ENCODE data around the gene C3. TPM values are rescaled to one million over a fixed set of nuclear protein-coding genes. Genes with fewer than 3 reads are reported as not detected.
"Not testable (repeated sequence)": the region's sequence is repeated elsewhere in the genome, so short reads cannot be mapped to it uniquely, and the experiment has no call there.

C3 gene
- total RNA-seq, 1 experiment from 2014 or later: 4.0 TPM

- no peak for DNase-seq (ENCODE audit: low read depth)
These were observed 6.4 kb downstream of the C3 start for GRCh38 chr19:6713773-6714692.

- no peak for DNase-seq (ENCODE audit: low read depth)
These were observed 7.5 kb downstream of the C3 start for GRCh38 chr19:6712692-6713670.

- no peak for DNase-seq (ENCODE audit: low read depth)
These were observed 8.2 kb downstream of the C3 start for GRCh38 chr19:6712231-6712630.

- no peak for DNase-seq (ENCODE audit: low read depth)
These were observed 8.8 kb downstream of the C3 start for GRCh38 chr19:6711605-6712004.

DNA sequence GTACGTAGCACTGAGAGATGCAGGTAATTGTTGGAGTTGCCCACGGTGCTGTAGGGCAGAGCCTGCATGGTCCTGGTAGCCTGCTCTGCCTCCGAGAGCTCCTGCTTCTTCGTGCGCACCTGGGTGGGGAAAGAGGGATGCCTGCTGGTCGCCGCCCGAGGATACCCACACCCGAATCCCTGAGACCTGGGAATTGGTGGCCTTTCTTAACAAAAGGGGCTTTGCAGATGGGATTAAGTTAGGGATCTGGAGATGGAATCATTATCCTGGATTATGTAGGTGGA, 9.4 kb downstream of the C3 start:
- DNase-seq (ENCODE audit: low read depth): no peak

- DNase-seq (ENCODE audit: low read depth): no peak
These were observed 10.0 kb downstream of the C3 start for GRCh38 chr19:6710273-6711077.

GRCh38 chr19:6709549-6709948, 10.9 kb downstream of the C3 start:
- no peak for DNase-seq (ENCODE audit: low read depth)

DNA sequence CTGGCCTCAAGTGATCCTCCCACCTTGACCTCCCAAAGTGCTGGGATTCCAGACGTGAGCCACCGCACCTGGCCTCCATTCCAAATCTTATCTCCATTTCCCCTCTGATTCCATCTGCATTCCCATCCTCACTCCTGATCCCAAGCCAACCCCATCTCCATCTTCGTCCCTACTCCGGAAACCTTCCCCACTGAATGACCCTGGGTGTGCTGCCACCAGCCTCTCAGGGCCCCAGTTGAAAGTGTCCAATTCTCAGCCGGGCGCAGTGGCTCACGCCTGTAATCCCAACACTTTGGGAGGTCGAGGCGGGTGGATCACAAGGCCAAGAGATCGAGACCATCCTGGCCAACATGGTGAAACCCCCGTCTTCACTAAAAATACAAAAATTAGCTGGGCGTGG, 11.5 kb downstream of the C3 start:
- DNase-seq (ENCODE audit: low read depth): not testable (repeated sequence)

- DNase-seq (ENCODE audit: low read depth): no peak
These were observed 12.1 kb downstream of the C3 start for GRCh38 chr19:6708346-6708745.

GRCh38 chr19:6707658-6708018, 12.8 kb downstream of the C3 start:
- DNase-seq (ENCODE audit: low read depth): no peak

GRCh38 chr19:6707011-6707657, 13.3 kb downstream of the C3 start:
- no peak for DNase-seq (ENCODE audit: low read depth)

DNA sequence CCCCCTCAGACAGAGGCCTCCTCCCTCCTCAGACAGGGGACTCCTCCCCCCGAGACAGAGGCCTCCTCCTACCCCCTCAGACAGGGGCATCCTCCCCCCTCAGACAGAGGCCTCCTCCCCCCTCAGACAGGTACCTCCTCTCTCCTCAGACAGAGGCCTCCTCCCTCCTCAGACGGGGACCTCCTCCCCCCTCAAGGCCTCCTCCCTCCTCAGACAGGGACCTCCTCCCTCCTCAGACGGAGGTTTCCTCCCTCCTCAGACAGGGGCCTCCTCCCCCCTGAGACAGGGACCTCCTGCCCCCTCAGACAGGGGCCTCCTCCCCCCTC, 13.9 kb downstream of the C3 start:
- no peak for DNase-seq (ENCODE audit: low read depth)

DNA sequence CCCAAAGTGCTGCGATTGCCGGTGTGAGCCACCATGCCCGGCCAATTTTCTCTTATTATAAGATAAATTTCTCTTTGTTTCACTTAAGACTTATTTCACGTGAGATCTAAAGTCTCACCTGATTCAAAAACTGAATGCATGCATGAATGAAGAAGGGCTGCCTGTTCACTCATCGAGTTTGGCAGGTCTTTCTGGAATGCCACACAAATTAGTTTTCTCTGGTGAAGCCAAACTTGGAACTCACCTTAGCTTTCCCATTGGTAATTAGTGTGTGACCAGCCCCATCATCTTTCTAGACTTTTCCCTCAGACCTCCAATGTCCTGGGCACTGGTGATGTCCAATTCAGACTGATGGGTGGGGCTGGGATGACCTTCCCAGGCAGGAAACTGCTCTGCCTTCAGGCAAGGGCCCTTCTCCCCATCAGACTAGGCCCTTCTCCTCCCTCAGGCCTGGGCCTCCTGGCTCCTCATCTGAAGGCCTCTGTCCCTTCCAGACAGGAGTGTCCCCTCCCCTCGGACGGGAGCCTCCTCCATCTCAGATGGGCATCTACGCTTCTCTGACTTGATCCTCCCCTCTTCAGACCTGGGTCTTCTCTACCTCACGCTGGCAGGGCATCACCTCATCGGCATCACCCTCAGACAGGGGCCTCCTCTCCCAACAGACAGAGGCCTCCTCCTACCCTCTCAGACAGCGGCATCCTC, 14.4 kb downstream of the C3 start:
- no peak for DNase-seq (ENCODE audit: low read depth)

DNA sequence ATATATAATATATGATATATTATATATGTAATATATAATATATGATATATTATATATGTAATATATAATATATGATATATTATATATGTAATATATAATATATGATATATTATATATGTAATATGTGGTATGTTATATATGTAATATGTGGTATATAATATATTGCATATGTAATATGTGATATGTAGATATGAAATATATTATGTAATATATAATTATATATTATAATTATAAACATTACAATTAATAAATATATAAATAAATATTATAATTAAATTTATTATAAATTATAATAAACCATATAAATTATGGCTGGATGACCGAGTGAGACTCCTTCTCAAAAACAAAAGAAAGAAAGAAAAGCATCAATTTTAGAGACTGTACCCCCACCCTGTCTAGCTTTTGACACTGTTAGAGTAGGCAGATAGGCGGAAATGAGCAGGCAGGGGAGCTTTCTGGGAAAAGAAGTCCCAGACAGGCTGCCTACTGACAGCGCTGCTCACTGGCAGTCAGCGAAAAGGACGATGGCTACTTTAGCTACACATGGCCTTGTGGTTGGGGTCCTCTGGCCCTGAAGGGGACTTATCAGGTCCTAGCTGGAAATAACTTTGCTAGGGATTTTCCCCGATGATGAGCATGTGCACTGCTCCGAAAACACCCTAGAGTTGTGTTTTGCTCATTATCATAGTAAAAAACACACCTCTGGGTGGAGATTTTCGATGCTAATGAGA, 19.7 kb downstream of the C3 start:
- no peak for DNase-seq (ENCODE audit: low read depth)

DNA sequence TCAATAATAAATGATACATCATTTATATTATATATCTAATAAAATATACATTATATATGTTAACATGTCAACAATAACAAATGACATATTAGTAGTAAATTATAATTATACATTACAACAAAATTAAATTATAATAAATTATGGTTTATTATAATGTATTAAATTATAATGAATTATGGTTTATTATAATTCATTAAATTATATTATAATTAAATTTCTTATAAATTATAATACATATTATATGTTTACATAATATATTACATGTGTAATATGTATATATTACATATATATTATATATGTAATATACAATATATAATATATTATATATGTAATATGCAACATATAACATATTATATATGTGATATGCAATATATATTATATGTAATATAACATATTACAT, 20.5 kb downstream of the C3 start:
- DNase-seq (ENCODE audit: low read depth): no peak

GRCh38 chr19:6697291-6697690, 23.2 kb downstream of the C3 start:
- no peak for DNase-seq (ENCODE audit: low read depth)

DNA sequence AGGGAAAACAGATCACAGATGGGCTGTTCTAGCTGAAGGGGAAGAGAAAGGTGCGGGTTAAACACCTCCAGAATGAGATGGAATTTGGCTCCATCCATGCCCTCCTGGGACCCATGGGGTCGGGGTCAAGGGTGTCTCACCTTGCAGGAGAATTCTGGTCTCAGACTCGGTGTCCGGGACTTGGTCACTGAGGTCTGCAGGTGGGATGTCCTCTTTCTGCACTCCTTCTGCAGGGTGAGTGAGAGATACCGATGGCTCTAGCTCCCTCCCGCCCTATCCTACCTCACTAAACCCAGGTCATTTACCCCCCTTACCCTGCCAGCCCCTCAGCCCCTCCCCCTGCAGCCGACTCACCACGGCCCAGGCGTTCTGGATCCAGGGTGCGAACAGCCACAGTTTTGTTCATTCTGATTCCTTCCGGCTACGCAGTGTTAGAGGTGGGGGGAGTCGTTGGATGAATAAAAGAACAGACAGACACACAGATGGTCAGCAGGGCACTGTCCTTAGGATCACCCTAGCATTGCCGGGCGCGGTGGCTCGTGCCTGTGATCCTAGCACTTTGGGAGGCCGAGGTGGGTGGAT, 24.1 kb downstream of the C3 start:
- no peak for DNase-seq (ENCODE audit: low read depth)

DNA sequence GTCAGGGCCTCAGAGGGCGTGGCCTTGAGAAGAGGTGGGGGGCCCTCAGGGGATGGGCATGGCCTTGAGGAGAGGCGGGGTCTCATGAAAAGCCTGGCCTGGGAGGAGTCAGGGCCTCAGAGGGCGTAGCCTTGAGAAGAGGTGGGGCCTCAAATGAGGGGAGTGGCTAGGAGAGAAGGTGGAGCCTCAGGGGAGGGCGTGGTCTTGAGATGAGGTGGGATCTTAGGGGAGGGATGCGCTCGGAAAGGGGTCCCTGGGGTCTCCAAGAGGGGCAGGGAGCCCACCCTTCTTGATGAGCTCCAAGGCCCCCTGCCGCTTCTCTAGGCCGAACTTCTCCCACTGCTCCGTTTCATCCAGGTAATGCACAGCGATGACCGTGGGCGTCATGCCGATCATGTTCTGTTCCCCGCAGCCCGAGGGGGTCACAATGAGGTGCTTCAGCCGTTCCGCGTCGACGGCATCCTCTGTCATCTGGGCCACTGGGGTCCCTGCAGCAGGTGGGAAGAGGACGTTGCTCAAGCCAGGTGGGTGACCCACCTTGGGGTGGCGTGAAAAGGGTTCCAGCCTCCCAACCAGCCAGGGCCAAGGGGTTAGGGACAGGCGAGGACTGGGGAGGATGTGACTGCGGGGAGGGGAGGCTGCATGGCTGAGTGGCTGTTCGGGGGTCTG, 26.2 kb downstream of the C3 start:
- no peak for DNase-seq (ENCODE audit: low read depth)

DNA sequence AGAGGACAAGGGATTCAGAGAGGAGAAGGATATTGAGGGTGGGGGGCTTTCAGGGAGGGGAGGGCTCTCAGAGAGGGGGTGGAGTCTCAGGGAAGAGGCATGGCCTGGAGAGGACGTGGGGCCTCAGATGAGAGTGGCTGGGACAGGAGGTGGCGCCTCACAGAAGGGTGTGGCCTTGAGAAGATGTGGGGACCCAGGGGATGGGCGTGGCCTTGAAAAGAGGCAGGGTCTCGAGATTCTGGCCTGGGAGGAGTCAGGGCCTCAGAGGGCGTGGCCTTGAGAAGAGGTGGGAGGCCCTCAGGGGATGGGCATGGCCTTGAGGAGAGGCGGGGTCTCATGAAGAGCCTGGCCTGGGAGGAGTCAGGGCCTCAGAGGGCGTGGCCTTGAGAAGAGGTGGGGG, 26.8 kb downstream of the C3 start:
- DNase-seq (ENCODE audit: low read depth): no peak
